GM23338 (cell line): Measurements from ENCODE around the gene SLCO4A1.

Experiments
- CREB1 ChIP-seq: fragments of 250-450 bp; sonication (Bioruptor Pico); IDR thresholded peaks from 2 replicates; pipeline ENCODE4 v1.5.0; 2020; ENCODE audit warnings: low read depth, mild to moderate bottlenecking, moderate library complexity
- EZH2 ChIP-seq: fragments of 200-600 bp; sonication (generic); IDR thresholded peaks from one replicate; pipeline ENCODE4 v1.8.0; 2017; ENCODE audit warnings: antibody characterized with exemption, mild to moderate bottlenecking, low read depth; ENCODE audit not compliant: unreplicated experiment
- EZH2phosphoT487 ChIP-seq: fragments of 200-600 bp; sonication (generic); IDR thresholded peaks from one replicate; pipeline ENCODE4 v1.8.1; 2018; ENCODE audit warnings: antibody characterized with exemption; ENCODE audit not compliant: unreplicated experiment
- NANOG ChIP-seq: IDR thresholded peaks from 2 replicates; pipeline ENCODE4 v1.6.1; 2016; ENCODE audit warnings: antibody characterized with exemption, borderline replicate concordance
- POLR2AphosphoS5 ChIP-seq: IDR thresholded peaks from 2 replicates; pipeline ENCODE4 v1.6.1; 2016; ENCODE audit warnings: antibody characterized with exemption, low read depth
- ZNF114 ChIP-seq: fragments of 250-450 bp; sonication (Bioruptor Pico); IDR thresholded peaks from 2 replicates; pipeline ENCODE4 v1.5.0; 2020; ENCODE audit warnings: mild to moderate bottlenecking, moderate library complexity
- TF ChIP-seq, protein P1 (sequence below), 2 experiments: fragments of 200-600 bp in 1 of 2; sonication (generic) in 1 of 2; conservative IDR thresholded peaks; 2 replicates each; pipeline versions ENCODE4 v1.5.1 to v1.6.1; 2016 to 2017; ENCODE audit warnings: antibody characterized with exemption in 2 of 2, low read depth in 2 of 2, mild to moderate bottlenecking in 2 of 2, moderate library complexity in 1 of 2

GRCh38 chr20:62718546-62718945, 76.2 kb downstream of the SLCO4A1 start:
- TF ChIP-seq, protein P1, sequence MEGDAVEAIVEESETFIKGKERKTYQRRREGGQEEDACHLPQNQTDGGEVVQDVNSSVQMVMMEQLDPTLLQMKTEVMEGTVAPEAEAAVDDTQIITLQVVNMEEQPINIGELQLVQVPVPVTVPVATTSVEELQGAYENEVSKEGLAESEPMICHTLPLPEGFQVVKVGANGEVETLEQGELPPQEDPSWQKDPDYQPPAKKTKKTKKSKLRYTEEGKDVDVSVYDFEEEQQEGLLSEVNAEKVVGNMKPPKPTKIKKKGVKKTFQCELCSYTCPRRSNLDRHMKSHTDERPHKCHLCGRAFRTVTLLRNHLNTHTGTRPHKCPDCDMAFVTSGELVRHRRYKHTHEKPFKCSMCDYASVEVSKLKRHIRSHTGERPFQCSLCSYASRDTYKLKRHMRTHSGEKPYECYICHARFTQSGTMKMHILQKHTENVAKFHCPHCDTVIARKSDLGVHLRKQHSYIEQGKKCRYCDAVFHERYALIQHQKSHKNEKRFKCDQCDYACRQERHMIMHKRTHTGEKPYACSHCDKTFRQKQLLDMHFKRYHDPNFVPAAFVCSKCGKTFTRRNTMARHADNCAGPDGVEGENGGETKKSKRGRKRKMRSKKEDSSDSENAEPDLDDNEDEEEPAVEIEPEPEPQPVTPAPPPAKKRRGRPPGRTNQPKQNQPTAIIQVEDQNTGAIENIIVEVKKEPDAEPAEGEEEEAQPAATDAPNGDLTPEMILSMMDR (conservative IDR thresholded peaks at IDR 0.05; ENCODE audit: low read depth in 2 of 2) = no peak
- TF ChIP-seq EZH2phosphoT487 (no peak), POLR2AphosphoS5 (no peak), EZH2 (no peak), CREB1 (CRISPR knock-in tag) (no peak), NANOG (no peak), ZNF114 (no peak)
